Keratinocyte (primary cell): Measurements from ENCODE around the gene CACUL1. TPM values are rescaled to one million over a fixed set of nuclear protein-coding genes. Genes with fewer than 3 reads are reported as not detected.
A peak's percentile ranks its signal among the peaks of the same experiment; 100 is the strongest.

ENCODE experiments used
- DNase-seq: peaks from one replicate; pipeline ENCODE4 v3.0.0-alpha.2; 2011; ENCODE audit warnings: low read depth, missing footprints, low spot score
- FAIRE-seq: peaks from 2 replicates; lab custom pipeline; 2011; peaks lifted over from hg19 to GRCh38; lab: Jason Lieb, UNC
- H2AFZ ChIP-seq: 2 replicates; pipeline ENCODE4 v1.6.0; 2012; ENCODE audit warnings: low read length, control low read depth, inconsistent platforms; ENCODE audit not compliant: control insufficient read depth
- H3K27ac ChIP-seq: 2 replicates; pipeline ENCODE4 v1.5.1; 2011; ENCODE audit warnings: low read length; ENCODE audit not compliant: control insufficient read depth, insufficient read depth
- H3K27me3 ChIP-seq: 3 replicates; pipeline ENCODE4 v1.6.0; 2011; ENCODE audit warnings: low read length; ENCODE audit not compliant: control insufficient read depth, insufficient read depth; ENCODE audit errors: extremely low read depth
- H3K36me3 ChIP-seq, 2 experiments: 2 replicates in 1 of 2; 3 replicates in 1 of 2; pipeline ENCODE4 v1.5.1; 2011; ENCODE audit warnings: low read length in 2 of 2, mild to moderate bottlenecking in 1 of 2; ENCODE audit not compliant: control insufficient read depth in 2 of 2, insufficient read depth in 2 of 2; ENCODE audit errors: extremely low read depth in 1 of 2
- H3K4me1 ChIP-seq: 3 replicates; pipeline ENCODE4 v1.5.1; 2011; ENCODE audit warnings: low read length; ENCODE audit not compliant: control insufficient read depth, insufficient read depth; ENCODE audit errors: extremely low read depth
- H3K4me2 ChIP-seq: 3 replicates; pipeline ENCODE4 v1.6.0; 2011; ENCODE audit warnings: low read depth, low read length; ENCODE audit not compliant: control insufficient read depth, insufficient read depth; ENCODE audit errors: extremely low read depth
- H3K4me3 ChIP-seq, 3 experiments: fragments of 200-600 bp in 1 of 3; sonication (generic) in 1 of 3; 2 replicates in 2 of 3; 3 replicates in 1 of 3; pipeline ENCODE4 v1.5.1; 2011 to 2016; ENCODE audit warnings: low read length in 3 of 3, mild to moderate bottlenecking in 3 of 3, control low read depth in 2 of 3, inconsistent platforms in 1 of 3, low read depth in 1 of 3, mixed read lengths in 1 of 3, mixed run types in 1 of 3, moderate library complexity in 1 of 3; ENCODE audit not compliant: control insufficient read depth in 2 of 3, insufficient read depth in 2 of 3; ENCODE audit errors: extremely low read depth in 1 of 3
- H3K79me2 ChIP-seq: 2 replicates; pipeline ENCODE4 v1.6.0; 2012; ENCODE audit warnings: low read length; ENCODE audit not compliant: control insufficient read depth, insufficient read depth
- H3K9ac ChIP-seq: 3 replicates; pipeline ENCODE4 v1.6.0; 2011; ENCODE audit warnings: low read length; ENCODE audit not compliant: control insufficient read depth, insufficient read depth; ENCODE audit errors: extremely low read depth
- H3K9me1 ChIP-seq: 3 replicates; pipeline ENCODE4 v1.6.0; 2011; ENCODE audit warnings: low read length; ENCODE audit not compliant: control insufficient read depth, insufficient read depth; ENCODE audit errors: extremely low read depth
- H3K9me3 ChIP-seq: 2 replicates; pipeline ENCODE4 v1.5.1; 2012; ENCODE audit warnings: low read depth, low read length; ENCODE audit not compliant: control insufficient read depth
- H4K20me1 ChIP-seq: 3 replicates; pipeline ENCODE4 v1.6.0; 2011; ENCODE audit warnings: low read length; ENCODE audit not compliant: control insufficient read depth, insufficient read depth; ENCODE audit errors: extremely low read depth
- EZH2 ChIP-seq: IDR thresholded peaks from one replicate; pipeline ENCODE4 v1.6.1; 2012; ENCODE audit warnings: inconsistent platforms, mild to moderate bottlenecking, low read length, moderate library complexity
- dilution Hi-C: fragments of 300-500 bp; cut with MboI; formaldehyde crosslinking; loops from one replicate; pipeline ENCODE4 v1.7.0; 2020; ENCODE audit warnings: low sequenced_read_pairs; ENCODE audit not compliant: extremely low pct_ligation_motif_present
- polyA plus RNA-seq, 5 experiments: library from polyadenylated mRNA; depleted of rRNA in 3 of 5; stranded (reverse) in 3 of 5; stranded (forward) in 1 of 5; unstranded in 1 of 5; fragments of >200 nt; gene quantifications; 1 replicate in 1 of 5; 2 replicates in 3 of 5; 3 replicates in 1 of 5; pipeline versions ENCODE4 v1.2.1 to v1.2.3, GENCODE V29; 2011 to 2012; ENCODE audit warnings: missing spikeins in 2 of 5, low read depth in 1 of 5, low replicate concordance in 1 of 5
- TF ChIP-seq, protein P1 (sequence below), 3 experiments: IDR thresholded peaks in 1 of 3; conservative IDR thresholded peaks in 1 of 3; optimal IDR thresholded peaks in 1 of 3; 2 replicates in 2 of 3; 3 replicates in 1 of 3; pipeline versions ENCODE3 to v1.5.1; 2011; ENCODE audit warnings: low read length in 3 of 3, mild to moderate bottlenecking in 3 of 3, moderate library complexity in 2 of 3, control low read depth in 1 of 3, inconsistent platforms in 1 of 3; ENCODE audit not compliant: insufficient read depth in 2 of 3; ENCODE audit errors: extremely low read depth in 1 of 3

The CACUL1 gene
- polyA plus RNA-seq, 1 donor (not counting 4 experiments of a cell fraction or from before 2014, with no cell fraction given), result 36.5 TPM

DNA sequence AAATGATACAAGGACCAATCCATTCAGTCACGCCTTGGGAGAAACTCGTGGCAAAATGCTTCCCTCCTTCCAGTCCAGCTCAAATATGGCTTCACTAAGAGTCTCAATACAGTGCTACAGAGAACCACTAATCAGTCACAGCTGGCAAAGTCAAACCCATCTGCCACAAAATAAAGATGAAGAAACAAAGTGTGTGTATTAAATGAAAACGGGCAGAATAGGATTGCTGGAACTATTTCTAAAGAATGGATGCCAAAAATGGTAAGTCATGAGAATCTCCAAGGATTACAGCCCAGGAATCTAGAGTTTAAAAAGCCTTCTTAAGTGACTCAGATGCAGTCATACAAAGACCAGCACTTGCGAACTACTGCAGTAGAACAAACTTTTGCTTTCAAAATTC, 61.9 kb downstream of the CACUL1 start:
- dilution Hi-C loops, result no loop called here
- no peak overlapping the region for H3K27ac ChIP-seq
- FAIRE-seq (no peak), DNase-seq (peak; percentile 11)
- peaks cover 3 to 11% of the 10 kb centered on the region in 2 experiments for H3K36me3 ChIP-seq
- H3K9ac ChIP-seq, result no peak overlapping the region
- H3K4me3 ChIP-seq, result no peak overlapping the region
- TF ChIP-seq EZH2, result no peak
- TF ChIP-seq, protein P1, sequence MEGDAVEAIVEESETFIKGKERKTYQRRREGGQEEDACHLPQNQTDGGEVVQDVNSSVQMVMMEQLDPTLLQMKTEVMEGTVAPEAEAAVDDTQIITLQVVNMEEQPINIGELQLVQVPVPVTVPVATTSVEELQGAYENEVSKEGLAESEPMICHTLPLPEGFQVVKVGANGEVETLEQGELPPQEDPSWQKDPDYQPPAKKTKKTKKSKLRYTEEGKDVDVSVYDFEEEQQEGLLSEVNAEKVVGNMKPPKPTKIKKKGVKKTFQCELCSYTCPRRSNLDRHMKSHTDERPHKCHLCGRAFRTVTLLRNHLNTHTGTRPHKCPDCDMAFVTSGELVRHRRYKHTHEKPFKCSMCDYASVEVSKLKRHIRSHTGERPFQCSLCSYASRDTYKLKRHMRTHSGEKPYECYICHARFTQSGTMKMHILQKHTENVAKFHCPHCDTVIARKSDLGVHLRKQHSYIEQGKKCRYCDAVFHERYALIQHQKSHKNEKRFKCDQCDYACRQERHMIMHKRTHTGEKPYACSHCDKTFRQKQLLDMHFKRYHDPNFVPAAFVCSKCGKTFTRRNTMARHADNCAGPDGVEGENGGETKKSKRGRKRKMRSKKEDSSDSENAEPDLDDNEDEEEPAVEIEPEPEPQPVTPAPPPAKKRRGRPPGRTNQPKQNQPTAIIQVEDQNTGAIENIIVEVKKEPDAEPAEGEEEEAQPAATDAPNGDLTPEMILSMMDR (optimal IDR thresholded peaks at IDR 0.05 in 1 of 3, IDR thresholded peaks at IDR 0.05 in 1 of 3, conservative IDR thresholded peaks at IDR 0.05 in 1 of 3; ENCODE audit: extremely low read depth in 1 of 3, insufficient read depth in 2 of 3, low read length in 3 of 3), result no peak
- H3K4me2 ChIP-seq, result peak overlapping the region; percentile 29
- peaks cover 5% of the 10 kb centered on the region for H3K79me2 ChIP-seq
- no peak overlapping the region for H2AFZ ChIP-seq
- no peaks in the 10 kb centered on the region for H3K9me3 ChIP-seq
- no peaks in the 10 kb centered on the region for H3K9me1 ChIP-seq
- H4K20me1 ChIP-seq, result no peaks in the 10 kb centered on the region
- peaks cover 8% of the 10 kb centered on the region for H3K4me1 ChIP-seq
- H3K27me3 ChIP-seq, result no peaks in the 10 kb centered on the region

DNA sequence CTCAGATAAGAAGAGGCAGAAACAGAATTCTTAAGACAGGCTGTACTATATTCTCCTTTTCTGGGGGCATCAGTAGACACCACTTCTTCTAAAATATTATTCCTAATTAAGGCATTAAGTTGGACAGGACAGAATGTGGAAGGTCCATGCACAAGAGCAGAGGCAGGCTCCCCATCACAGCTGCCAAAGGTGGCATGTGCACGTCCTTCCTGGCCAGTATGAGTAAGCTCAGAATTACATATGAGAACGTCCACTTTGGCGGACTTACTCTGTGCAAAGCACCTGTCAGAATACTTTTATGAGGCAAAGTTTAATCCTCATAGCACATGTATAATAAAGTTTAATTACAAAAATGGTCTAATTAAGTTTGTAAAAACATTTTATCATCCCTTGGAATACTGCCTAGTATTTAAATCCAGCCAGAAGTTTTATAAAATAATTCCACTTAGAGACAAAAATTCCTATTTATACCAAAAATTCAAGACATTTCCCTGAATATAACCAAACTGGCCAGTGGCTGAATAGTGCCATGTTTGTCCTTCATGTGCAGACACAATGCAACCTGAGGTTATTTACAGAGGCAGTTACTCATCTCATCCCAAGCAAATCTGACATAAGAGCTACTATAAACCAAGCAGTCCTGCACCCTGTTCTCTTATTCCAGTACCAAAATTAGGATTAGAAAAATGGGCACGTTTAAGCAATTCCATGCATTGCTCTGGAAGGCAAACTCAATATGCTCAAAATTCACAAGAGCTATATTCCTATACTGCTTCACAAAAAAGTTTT, 65.5 kb downstream of the CACUL1 start:
- DNase-seq, result no peak
- Histone ChIP-seq H3K4me2 (no peak overlapping the region), H3K36me3 (peaks cover 14 to 22% of the 10 kb centered on the region in 2 experiments), H3K4me1 (peaks cover 8% of the 10 kb centered on the region), H3K9me1 (no peaks in the 10 kb centered on the region), H2AFZ (no peak overlapping the region), H3K27me3 (no peaks in the 10 kb centered on the region), H3K27ac (no peak overlapping the region), H3K9me3 (no peaks in the 10 kb centered on the region), H3K4me3 (no peak overlapping the region), H3K79me2 (peaks cover 2% of the 10 kb centered on the region), H4K20me1 (no peaks in the 10 kb centered on the region), H3K9ac (no peak overlapping the region)
- TF ChIP-seq, protein P1 (optimal IDR thresholded peaks at IDR 0.05 in 1 of 3, IDR thresholded peaks at IDR 0.05 in 1 of 3, conservative IDR thresholded peaks at IDR 0.05 in 1 of 3; ENCODE audit: extremely low read depth in 1 of 3, insufficient read depth in 2 of 3, low read length in 3 of 3), result no peak
- no peak for TF ChIP-seq EZH2
- FAIRE-seq, result no peak
- dilution Hi-C loops, result no loop called here
